Measurements from ENCODE around the gene KRTAP2-1. TPM values are rescaled to one million over a fixed set of nuclear protein-coding genes. Genes with fewer than 3 reads are reported as not detected.
"Not testable (repeated sequence)": the region's sequence is repeated elsewhere in the genome, so short reads cannot be mapped to it uniquely, and the experiment has no call there.

KRTAP2-1 gene
- total and polyA plus RNA-seq, 10 donors: not detected

- Histone ChIP-seq H3K36me3 (no peaks in the 10 kb centered on the region), H3K4me1 (no peaks in the 10 kb centered on the region), H3K27me3 (replicated peaks in 1 of 7) (peaks cover 0 to 34% (median 9%) of the 10 kb centered on the region in 7 donors), H3K4me3 (no peak overlapping the region), H3K9me3 (peaks cover 0 to 5% (median 1%) of the 10 kb centered on the region in 8 donors), H3K27ac (no peak overlapping the region)
- WGBS, 5 donors: 71 to 79% (median 76%) methylated on average over 7 of the region's 7 CpGs
- TF ChIP-seq CTCF (IDR thresholded peaks at IDR 0.05 in 8 of 11, conservative IDR thresholded peaks at IDR 0.05 in 3 of 11) (no peak), POLR2A (IDR thresholded peaks at IDR 0.05) (no peak), POLR2AphosphoS5 (IDR thresholded peaks at IDR 0.05) (no peak)
- intact Hi-C loops (cut with DNase I; ENCODE audit: low total_unique reads): no loop called here
- DNase-seq: no peak
These were observed 1.3 kb upstream of the KRTAP2-1 start for GRCh38 chr17:41048441-41048840.

- H3K9me3 ChIP-seq: peaks cover 0 to 13% (median 10%) of the 10 kb centered on the region in 8 donors
- no peak overlapping the region for H3K4me3 ChIP-seq
- 92 to 100% (median 98%) methylated on average over 1 of the region's 1 CpG for WGBS, 5 donors
- DNase-seq: no peak
- TF ChIP-seq POLR2A (IDR thresholded peaks at IDR 0.05) (no peak), POLR2AphosphoS5 (IDR thresholded peaks at IDR 0.05) (no peak)
- intact Hi-C loops (cut with DNase I; ENCODE audit: low total_unique reads): no loop called here
- peaks cover 0 to 26% (median 2%) of the 10 kb centered on the region in 7 donors for H3K27me3 ChIP-seq (replicated peaks in 1 of 7)
- H3K4me1 ChIP-seq: no peaks in the 10 kb centered on the region
- no peaks in the 10 kb centered on the region for H3K36me3 ChIP-seq
- H3K27ac ChIP-seq: no peak overlapping the region
These were observed 4.2 kb downstream of the KRTAP2-1 start for GRCh38 chr17:41042953-41043352.

- DNase-seq; H3K36me3 ChIP-seq; intact Hi-C loops (cut with DNase I; ENCODE audit: low total_unique reads); H3K27ac ChIP-seq; H3K4me1 ChIP-seq; H3K4me3 ChIP-seq: not testable (repeated sequence)
- H3K27me3 ChIP-seq (replicated peaks in 1 of 7): peaks cover 0 to 15% (median 0%) of the 10 kb centered on the region in 7 donors
- 78 to 93% (median 82%) methylated on average over 8 to 14 of the region's 14 CpGs for WGBS, 5 donors
- peaks cover 0 to 13% (median 10%) of the 10 kb centered on the region in 8 donors for H3K9me3 ChIP-seq
These were observed 6.1 kb downstream of the KRTAP2-1 start, which contains the start of gene KRTAP1-1 for GRCh38 chr17:41040783-41041571. Gene KRTAP1-1, minus strand, starts transcription at chr17:41041450. Its CDS starts 53 bp downstream, at chr17:41041397.

GRCh38 chr17:41037853-41038350, 9.2 kb downstream of the KRTAP2-1 start:
- intact Hi-C loops (cut with DNase I; ENCODE audit: low total_unique reads): no loop called here
- 78 to 90% (median 83%) methylated on average over 2 of the region's 2 CpGs for WGBS, 5 donors

GRCh38 chr17:41034346-41034935, 12.7 kb downstream of the KRTAP2-1 start, which contains the start of gene KRTAP1-3:
Gene KRTAP1-3, minus strand, starts transcription at chr17:41034874. Its CDS starts 53 bp downstream, at chr17:41034821.
- 80 to 96% (median 90%) methylated on average over 7 to 10 of the region's 10 CpGs for WGBS, 5 donors

More at GRCh38 chr17:41037853-41038350, 9.2 kb downstream of the KRTAP2-1 start:
- TF ChIP-seq POLR2A (IDR thresholded peaks at IDR 0.05) (no peak), CTCF (IDR thresholded peaks at IDR 0.05 in 8 of 11, conservative IDR thresholded peaks at IDR 0.05 in 3 of 11) (no peak), POLR2AphosphoS5 (IDR thresholded peaks at IDR 0.05) (no peak)
- Histone ChIP-seq H3K9me3 (peaks cover 0 to 5% (median 3%) of the 10 kb centered on the region in 8 donors), H3K27ac (no peak overlapping the region), H3K4me3 (no peak overlapping the region), H3K27me3 (replicated peaks in 1 of 7) (peaks cover 0 to 13% (median 0%) of the 10 kb centered on the region in 7 donors), H3K4me1 (no peaks in the 10 kb centered on the region), H3K36me3 (no peaks in the 10 kb centered on the region)
- no peak for DNase-seq

More at GRCh38 chr17:41034346-41034935, 12.7 kb downstream of the KRTAP2-1 start, which contains the start of gene KRTAP1-3:
- intact Hi-C loops (cut with DNase I; ENCODE audit: low total_unique reads); H3K9me3 ChIP-seq; H3K36me3 ChIP-seq; H3K4me1 ChIP-seq; H3K4me3 ChIP-seq; DNase-seq; H3K27ac ChIP-seq: not testable (repeated sequence)
- H3K27me3 ChIP-seq (replicated peaks in 1 of 7): peaks cover 0 to 18% (median 0%) of the 10 kb centered on the region in 7 donors
